ENCODE results near the gene MAP3K5.
A peak's percentile ranks its signal among the peaks of the same experiment; 100 is the strongest.
"Not testable (repeated sequence)": the region's sequence is repeated elsewhere in the genome, so short reads cannot be mapped to it uniquely, and the experiment has no call there.

Gene MAP3K5

DNA sequence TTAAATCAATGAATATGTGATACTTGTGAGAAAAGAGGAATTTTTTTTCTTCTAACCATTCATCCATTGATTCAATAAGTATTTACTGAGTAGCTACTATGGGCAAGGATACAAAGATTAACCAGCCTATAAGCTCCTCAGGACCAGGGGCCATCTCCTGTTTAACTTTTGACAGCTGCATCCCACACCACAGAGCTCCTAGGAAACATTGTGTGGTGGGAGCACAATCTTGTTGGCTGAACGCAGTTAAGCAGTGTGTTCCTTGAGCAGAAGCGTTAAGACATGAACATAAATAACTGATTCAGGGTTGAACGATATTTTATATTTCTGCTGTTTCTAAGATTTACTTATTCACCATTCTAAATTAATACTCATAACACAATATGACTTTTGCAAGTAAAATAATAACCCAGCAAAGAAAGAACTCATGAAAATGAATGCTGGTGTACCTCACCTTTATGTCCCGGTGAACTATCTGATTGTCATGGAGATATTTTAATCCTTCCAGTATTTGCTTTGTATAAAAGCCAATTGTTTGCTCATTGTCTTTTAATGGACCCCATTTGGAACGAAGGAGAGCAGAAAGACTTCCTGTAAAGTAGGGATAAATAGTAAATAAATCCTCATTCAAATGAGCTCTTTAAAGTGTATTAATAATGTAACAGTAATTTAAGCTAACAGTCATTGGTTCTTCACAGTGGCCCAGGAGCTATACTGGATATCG, 179.4 kb downstream of the MAP3K5 start:
- no peak for DNase-seq (ENCODE audit: low read depth in 2 of 2, low spot score in 1 of 2)

DNA sequence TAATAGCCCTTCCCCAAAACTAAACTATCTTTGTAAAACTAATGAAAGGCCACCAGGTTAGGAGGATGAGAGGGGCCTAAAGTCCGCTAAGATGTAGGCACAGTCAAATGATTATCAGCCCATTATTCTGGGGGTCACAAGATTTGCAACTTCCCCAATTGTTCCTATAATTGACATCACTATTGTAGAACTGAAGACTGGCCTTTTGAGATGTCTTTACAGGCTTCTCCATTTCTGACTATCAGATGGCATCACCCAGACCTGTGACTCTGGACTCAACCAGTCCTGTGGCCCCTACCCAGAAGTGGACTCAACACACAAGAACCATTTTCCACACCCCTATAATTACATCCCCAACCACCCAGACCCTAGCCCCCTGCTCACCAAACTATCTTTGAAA, 180.5 kb downstream of the MAP3K5 start:
- DNase-seq (ENCODE audit: low read depth in 2 of 2, low spot score in 1 of 2): no peak

DNA sequence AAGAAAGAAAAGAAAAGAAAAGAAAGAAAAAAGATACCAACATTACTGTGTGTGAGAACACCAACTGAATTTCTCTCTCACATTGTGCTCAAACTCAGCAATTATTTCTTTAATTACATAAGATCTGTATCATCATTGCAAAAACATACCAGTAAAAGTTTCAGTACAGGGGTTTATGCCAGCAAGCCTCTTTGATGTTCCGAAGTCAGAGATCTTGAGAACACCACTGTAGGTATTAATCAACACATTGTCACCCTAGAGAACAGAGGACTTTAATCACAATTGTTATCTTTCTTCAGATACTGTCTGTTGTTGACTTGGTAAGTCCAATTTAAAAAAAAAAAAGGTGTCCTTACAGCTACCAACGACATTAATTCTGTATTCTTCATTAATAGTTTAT, 181.1 kb downstream of the MAP3K5 start:
- no peak for DNase-seq (ENCODE audit: low read depth in 2 of 2, low spot score in 1 of 2)

DNA sequence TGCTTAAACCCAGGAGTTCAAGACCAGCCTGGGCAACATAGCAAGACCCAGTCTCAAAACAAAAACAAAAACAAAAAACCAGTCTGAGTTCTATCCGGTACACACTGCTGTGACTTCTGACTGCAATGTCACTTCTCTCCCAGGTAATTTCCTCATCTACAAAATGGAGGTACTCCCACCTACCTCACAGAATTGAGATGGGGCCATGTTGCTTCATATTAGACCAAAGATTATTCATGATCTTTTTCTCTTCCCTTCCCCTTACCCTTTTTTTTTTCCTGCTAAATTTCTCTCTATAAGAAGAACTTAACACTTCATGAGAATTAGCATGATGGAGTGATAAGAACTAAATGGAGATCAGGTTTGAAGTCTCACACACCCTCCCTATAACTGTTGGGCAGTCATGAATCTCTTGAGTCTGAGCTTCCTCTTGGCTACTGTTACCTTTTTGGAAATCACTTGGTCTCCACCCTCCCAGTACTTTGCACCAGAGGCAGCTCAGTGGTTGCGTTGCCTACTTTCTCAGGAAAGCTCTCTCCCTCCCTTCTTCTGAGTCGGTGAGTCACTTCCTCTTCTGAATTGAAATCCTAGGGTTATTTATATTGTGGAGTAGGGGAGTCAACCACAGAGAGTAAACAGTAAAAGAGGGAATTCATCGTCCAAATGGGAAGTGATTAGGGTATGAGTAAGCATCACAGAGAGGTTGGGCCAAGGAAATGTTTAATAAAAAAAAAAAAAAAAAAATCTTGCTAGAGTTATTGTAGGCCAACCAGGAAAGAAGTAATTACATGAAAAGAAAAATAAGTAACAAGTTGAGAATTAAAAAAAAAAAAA, 182.2 kb downstream of the MAP3K5 start:
- DNase-seq (ENCODE audit: low read depth in 2 of 2, low spot score in 1 of 2): no peak

DNA sequence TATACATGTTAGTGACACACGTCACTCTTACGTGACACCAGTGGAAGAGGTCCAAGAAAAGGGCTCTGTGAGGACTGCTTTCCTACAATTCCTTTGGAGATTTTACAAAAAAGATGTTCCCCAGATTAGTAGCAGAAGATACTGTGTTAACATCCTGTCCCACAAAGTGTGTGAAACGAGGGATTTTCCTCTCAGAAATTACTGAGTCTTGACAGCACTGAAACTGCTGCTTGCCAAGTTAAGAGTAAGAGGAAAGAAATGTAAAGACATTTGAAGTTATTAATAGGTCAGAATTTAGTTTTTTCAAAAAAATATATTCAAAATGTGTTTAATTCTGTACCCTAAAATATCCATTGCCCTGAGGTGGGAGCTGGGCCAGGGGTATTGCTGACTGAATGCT, 183.3 kb downstream of the MAP3K5 start:
- no peak for DNase-seq (ENCODE audit: low read depth in 2 of 2, low spot score in 1 of 2)

DNA sequence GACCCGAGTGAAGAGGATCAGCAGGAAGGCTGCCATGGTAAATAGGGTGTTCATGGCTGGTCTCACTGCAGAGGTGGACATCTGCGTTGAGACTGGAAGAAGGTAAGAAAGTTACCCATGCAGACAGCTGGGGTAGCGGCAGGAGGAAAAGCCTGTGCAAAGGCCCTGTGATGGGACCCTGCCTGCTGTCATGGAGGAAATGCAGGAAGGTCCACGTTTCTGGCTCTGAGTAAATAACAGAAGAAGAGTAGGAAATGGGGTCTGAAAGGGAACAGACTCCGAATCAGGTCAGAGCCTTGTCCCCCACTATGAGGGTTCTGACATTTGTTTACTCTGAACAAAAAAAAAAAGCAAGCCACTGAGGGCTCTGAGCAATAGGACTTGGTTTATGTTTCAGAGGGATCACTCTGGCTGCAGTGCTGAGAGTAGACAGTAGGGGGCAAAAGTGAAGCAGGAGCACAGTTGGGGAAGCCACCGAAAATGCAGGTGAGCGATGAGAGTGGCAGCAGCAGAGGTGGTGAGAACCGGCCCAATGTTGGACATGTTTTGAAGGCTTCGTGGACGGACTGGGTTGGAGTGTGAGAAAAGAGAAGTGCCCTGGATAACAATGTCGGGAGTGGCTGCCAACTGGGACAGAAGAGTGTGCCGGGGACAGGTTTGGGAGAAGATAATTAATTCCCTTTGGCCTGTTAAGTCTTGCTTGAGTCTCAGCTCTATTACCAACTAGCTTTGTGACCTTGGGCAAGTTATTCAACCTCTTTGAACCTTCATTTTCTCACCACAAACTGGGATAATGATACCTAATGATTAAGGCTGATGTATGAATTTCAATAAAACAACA, 184.1 kb downstream of the MAP3K5 start:
- DNase-seq (ENCODE audit: low read depth in 2 of 2, low spot score in 1 of 2): peak; percentile 49 to 66

DNA sequence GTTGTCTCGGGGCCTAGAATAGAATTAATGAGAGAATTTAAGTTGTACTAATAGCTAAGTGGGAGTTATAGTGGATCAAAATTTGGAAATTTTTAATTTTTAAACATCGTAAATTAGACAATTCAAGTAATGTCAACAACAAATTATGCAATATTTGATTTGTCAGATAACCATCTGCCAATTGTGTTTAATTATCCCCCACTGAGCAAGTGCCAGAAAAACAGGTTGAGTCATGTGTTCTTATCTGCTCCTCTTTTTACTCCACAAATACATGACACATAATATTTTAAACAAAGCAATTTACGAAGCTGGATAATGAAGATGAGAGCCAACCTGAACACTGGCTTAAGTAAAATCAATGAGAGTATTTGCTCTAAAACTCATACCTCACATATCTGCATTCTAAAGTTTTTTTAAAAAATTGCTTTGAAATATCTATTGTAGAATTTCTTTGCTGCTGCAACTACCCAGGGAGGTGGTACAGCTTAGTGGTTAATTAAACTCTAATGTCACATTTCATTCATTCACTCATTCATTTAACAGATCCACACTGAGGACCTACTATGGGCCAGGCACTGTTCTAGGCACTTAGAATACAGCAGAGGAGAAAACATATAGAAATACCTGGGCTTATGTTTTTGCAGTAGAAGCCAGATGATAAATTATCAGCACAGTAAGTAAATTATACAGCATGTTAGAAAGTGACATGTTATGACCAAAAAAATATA, 184.9 kb downstream of the MAP3K5 start:
- DNase-seq (ENCODE audit: low read depth in 2 of 2, low spot score in 1 of 2): no peak

DNA sequence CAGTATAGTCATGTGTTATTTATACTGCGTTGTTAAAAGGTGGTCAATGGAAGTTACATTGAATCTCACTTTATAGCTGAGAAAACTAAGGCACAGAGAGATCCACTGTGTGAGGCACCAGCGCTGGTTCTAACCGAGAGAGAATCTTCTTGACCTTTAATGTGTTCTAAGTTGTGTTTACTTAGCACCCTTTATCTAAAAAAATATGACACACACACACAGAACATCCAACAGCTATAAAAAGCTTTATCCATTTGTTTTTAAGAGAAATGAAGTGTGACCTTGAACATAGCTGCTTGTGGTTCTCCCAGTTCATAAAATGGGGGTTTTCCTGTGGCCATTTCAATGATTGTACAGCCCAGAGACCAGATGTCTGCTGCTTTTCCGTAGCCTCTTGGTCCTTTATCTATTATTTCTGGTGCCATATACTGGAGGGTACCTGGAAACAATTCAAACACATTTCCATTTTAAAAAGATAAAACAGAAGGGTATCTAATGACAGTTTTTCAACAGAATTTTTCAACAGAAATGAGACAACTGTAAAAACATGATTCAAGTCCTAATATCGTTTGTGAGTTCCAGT, 187.3 kb downstream of the MAP3K5 start:
- DNase-seq (ENCODE audit: low read depth in 2 of 2, low spot score in 1 of 2): no peak

DNA sequence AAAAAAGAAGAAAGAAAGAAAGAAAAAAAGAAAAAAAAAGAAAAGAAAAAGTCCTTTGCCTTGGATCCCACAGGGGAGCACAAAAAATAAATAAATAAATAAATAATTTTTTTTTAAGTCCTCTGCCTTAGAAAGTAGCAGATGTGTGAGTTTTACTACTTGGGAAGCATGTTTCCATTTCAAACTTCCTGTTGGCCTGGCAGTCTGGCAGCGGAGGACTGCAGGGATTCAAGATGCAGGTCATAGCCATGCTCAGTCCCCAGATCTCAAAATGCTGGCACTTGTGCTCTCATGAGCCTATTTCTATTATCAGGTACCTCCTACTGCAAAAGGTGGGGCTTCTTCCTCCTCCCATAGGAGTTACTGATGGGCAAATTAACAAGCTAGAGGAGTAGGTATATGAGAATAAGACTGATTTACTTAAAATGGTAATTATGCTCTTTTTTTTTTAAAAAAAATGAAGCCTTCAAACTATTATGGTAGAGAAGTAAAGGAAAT, 187.9 kb downstream of the MAP3K5 start:
- DNase-seq (ENCODE audit: low read depth in 2 of 2, low spot score in 1 of 2): no peak

DNA sequence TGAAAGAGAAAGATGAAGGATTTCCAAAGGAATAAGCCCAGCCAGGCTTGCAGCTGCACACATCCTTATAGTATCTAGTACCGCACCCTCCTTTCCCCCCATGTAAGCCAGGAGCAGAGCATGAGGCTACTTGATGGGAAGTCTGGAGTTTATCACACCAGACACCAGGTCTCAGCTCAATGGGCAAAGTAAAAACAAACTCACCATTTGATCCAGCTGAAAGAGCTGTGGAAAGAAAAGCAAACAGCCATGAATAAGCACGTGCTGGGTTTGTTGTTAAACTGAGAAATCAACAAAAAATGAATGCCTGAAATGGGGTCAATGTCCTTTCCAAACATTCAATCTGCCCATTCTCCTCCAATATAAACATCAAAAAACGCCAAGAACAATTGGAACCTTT, 191.5 kb downstream of the MAP3K5 start:
- no peak for DNase-seq (ENCODE audit: low read depth in 2 of 2, low spot score in 1 of 2)

DNA sequence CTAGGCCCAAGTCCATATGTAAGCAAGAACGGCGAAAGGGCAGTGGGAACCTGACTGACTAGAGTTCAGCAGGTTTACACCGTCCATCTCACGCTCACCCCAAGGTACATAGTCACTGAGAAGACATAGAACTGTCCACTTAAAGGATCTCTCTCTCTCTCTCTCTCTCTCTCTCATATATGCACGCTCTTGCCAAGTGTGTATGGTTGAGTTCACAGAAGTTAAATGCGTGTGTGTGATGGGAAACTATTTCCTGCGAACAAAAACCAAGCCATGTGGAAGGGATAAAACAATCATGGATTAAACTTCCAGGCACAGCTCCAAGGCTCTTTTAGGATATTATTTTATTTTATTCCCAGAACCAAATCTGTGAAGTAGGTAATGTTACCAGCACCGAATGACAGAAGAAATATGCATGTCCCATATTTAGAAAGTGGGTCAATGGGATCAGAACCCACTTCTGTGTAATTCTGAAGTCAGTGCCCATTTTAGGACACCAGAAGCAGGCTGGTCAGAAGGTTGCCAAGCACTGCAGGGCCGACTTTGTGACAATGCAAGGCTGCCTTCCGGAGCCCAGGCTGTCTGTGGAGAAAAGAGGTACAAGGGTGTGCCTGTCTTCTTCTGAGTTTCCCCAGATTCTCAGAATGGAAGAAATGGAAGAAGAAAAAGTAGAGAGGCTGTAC, 192.8 kb downstream of the MAP3K5 start:
- DNase-seq (ENCODE audit: low read depth in 2 of 2, low spot score in 1 of 2): no peak

DNA sequence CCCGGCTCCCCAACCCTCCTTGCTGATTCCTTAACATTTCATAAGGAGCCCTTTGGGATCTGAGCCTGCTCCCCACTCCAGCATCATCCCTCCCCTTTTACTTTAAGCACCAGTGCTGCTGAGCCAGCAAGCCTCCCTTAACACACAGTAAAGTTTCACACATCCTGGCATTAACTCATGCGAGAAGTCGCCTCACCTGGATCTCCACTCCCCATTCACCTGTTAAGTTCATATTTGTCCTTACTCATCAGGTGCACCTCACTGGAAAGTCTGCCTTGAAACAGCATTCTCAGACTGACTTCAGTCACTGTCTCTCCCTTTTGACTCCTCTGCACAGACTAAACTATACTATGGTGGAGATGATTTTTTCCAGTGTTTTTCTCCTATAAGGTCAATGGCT, 194.2 kb downstream of the MAP3K5 start:
- no peak for DNase-seq (ENCODE audit: low read depth in 2 of 2, low spot score in 1 of 2)

DNA sequence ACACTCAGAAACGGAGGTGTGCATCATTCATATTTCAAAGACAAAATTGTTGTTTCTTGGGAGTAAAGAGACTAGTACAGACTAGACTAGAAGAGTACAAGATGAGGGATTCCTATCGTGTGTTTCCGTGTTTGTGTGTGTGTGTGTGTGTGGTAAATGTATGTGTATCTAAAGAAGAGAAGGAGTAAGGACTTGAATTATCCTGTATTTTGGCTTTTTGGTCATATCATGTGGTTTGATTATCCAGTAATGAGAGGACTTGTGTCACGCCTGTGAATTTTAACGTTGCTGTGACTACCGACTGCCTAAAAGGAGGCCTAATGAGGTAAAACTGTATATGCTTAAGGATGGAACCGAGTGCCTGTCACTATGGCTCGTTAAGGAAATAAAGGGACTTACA, 197.6 kb downstream of the MAP3K5 start:
- no peak for DNase-seq (ENCODE audit: low read depth in 2 of 2, low spot score in 1 of 2)

DNA sequence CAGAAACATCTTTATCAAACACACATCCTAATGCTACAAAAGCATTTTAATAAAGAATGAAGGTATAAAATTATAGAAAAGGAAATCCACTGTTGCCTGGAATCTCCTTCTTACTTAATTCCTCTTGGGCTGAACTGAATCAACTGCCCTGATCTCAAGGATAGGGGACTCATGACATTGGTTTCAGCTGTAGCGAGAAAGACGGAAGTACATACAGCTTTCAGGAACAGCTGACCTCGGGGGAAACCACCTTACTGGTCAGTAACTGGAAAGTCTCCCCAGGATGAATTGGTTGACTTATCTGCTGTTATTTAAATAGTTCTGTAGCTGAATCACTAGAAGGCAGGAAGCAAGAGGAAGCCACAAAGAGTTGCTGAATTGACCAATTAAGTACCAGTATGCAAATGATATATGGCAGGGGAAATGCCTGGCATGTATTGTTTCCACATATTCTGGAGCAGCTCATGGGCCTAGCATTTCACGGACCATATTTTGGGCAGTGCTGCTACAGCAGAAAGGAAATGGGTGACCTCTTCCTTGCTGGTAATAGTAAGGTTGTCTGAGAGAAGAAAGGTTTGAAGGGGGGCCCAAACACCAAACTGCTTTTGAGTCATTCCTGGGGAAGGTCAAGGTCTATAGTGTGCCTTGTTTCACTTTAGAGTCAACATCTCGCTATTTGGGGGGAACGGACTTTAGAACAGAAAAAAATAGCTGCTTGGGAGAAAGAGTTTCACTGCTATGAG, 198.4 kb downstream of the MAP3K5 start:
- DNase-seq (ENCODE audit: low read depth in 2 of 2, low spot score in 1 of 2): no peak

DNA sequence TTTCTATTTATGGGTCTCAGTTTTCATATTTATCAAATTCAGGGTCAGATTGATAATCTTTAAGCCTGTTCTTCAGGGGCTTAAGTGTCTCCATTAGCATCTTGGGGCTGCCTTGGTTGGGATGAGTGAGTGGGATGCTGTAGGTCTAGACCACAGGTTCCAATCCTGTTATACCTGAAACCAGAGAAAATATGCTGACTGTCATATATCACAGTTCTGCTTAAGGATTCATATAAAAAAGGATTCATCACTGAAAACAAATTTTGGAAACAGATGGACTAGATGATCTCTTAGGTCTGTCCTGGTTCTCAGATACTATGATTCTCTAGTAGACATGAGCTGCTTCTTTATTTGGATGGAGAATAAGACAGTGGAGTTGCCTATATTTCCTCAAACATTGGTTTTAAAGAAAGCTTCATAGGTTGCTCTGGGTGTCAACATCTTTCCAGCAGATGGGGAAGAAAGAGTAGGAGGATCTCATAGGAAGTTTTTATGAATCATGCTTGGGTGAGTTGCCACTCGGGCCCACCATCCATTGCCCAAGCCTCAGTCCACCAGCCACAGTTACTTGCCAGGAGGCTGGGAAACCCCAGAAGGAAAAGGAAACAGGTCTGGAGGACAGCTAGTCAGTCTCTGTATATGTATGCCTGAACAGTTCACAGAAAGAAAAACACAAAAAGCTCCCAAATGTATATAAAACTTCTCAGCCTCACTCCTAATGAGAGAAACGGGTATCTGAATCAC, 199.2 kb downstream of the MAP3K5 start:
- DNase-seq (ENCODE audit: low read depth in 2 of 2, low spot score in 1 of 2): no peak

DNA sequence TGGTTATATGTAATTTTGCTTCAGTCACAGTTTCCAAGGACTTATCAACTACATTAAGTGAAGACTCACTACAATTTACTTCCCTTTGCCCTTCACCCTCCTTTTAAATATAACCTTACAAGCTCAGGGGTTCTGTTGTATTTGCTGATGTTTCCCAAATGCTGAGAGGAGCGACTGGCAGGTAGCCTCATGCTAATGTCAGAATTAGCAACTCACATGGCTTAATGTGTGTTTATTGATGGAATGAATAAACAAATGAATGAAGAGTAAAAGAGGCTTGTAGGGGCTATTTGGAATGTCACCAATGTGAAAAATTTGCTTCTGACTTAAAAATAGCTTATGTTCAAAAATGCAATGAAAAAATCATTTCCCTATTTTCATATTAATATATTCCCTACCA, 200.7 kb downstream of the MAP3K5 start:
- DNase-seq (ENCODE audit: low read depth in 2 of 2, low spot score in 1 of 2): no peak

DNA sequence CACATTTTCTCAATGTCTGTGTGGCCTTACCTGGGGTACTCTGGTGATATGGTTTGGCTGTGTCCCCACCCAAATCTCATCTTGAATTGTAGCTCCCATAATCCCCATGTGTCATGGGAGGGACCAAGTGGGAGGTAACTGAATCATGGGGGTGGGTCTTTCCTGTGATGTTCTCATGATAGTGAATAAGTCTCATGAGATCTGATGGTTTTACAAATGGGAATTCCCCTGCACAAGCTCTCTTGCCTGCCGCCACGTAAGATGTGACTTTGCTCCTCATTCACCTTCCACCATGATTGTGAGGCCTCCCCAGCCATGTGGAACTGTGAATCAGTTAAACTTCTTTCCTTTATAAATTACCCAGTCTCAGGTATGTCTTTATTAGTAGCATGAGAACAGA, 201.4 kb downstream of the MAP3K5 start:
- not testable (repeated sequence) for DNase-seq (ENCODE audit: low read depth in 2 of 2, low spot score in 1 of 2)

DNA sequence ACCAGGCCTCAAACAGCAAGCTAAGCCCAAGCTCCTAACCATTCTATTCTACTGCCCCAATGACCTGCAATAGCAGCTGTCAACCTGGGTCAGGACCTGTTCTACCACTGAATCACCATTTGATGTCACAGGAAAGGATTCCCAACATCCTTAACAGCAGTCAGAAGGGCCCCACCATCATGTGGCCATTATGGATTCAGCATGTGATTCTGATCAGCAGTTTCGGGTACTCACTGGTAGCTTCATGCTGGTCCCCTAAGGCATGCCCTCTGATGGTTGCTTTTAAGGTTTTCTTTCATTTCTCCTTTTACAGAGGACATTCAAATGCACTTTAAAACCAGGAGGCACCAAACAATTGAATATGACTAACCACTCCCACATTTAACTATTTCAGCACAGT, 204.8 kb downstream of the MAP3K5 start:
- no peak for DNase-seq (ENCODE audit: low read depth in 2 of 2, low spot score in 1 of 2)

DNA sequence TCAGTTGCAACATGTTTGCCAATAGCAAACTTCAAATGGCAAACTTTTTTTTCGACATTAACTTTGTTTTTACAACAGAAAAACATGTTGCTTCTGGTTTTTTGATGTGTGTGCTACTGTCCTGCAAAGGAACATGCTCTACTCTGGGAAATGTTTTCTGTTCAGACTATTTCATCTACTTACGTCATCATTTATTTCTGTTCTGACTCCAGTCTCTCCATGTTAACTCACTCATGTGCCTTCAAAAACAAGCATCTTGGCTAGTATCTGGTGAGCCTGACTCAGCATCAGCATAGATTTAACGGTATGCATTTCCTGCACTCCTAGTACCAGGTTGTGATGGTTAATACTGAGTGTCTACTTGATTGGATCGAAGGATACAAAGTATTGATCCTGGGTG, 206.0 kb downstream of the MAP3K5 start:
- no peak for DNase-seq (ENCODE audit: low read depth in 2 of 2, low spot score in 1 of 2)
